H54 (cell line): ENCODE data around the gene GPC5.
A peak's percentile ranks its signal among the peaks of the same experiment; 100 is the strongest.

Experiments
- DNase-seq: peaks from one replicate; pipeline ENCODE4 v3.0.0; 2011; ENCODE audit warnings: low spot score, mixed read lengths; ENCODE audit not compliant: insufficient read length
- FAIRE-seq: peaks from 3 replicates; lab custom pipeline; 2011; peaks lifted over from hg19 to GRCh38; lab: Jason Lieb, UNC
- POLR2A ChIP-seq: IDR thresholded peaks from 2 replicates; pipeline ENCODE4 v1.6.1; 2011; ENCODE audit warnings: low read depth, mild to moderate bottlenecking, low read length

GPC5 gene

GRCh38 chr13:92012787-92013186 lies 614.4 kb downstream of the GPC5 start:
- DNase-seq (no peak), FAIRE-seq (no peak)
- TF ChIP-seq POLR2A, result no peak

DNA sequence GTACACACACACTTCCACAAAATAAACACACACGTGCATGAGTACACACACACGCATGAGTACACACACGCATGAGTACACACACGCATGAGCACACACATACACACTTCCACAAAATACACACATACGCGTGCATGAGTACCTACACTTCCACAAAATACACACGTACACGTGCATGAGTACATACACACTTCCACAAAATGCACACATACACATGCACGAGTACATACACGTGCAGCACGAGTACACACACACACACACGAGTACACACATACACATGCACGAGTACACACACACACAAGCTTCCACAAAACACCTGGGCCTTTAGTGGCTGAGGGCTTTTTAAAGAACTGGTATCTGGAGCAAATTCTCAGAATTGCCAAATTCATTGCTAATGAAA lies 619.3 kb downstream of the GPC5 start:
- no peak for FAIRE-seq
- DNase-seq, result no peak
- no peak for TF ChIP-seq POLR2A

DNA sequence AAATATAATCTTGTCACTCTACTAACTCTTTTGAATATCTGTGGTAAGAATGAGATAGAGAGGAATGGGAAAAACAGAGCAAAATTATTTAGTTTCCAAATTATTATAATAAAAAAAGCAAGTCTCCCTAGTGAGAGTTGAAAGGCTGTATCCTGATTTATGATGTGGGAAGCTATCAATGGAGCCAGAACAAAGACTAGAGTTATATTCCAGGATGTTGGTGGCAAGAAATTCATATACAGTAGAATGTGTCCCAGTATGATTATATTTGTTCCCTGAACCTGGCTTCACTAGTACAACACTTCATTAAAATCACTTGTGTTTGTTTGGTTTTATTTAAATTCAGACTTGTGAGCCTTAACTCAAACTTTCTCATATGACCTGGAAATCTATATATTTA lies 630.3 kb downstream of the GPC5 start:
- no peak for TF ChIP-seq POLR2A

GRCh38 chr13:92029641-92030040 lies 631.2 kb downstream of the GPC5 start:
- DNase-seq (no peak), FAIRE-seq (no peak)
- TF ChIP-seq POLR2A, result no peak

More for the DNA sequence above, 630.3 kb downstream of the GPC5 start:
- DNase-seq (no peak), FAIRE-seq (no peak)

DNA sequence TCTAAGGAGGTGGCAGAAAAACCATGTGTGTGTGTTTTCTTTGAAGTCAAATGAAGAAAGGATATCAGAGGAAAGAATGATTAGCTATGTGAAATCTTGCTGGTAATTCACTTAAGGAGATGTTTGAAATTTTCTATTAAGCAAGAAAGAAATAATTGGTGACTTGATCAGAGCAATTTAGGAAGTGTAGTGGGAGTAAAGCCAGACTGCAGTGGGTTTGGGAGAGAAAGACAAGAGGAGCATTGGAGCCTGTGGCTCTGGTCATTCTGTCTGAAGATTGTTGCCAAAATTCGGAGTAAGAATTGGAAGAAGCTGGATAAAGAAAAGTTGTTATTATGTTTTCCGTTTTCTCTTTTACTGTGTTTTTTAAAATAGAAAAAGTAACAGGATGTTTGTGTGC lies 640.5 kb downstream of the GPC5 start:
- no peak for TF ChIP-seq POLR2A
- DNase-seq (no peak), FAIRE-seq (no peak)

- TF ChIP-seq POLR2A, result no peak
- FAIRE-seq, result no peak
- DNase-seq, result no peak
These were observed 644.1 kb downstream of the GPC5 start for GRCh38 chr13:92042522-92042921.

GRCh38 chr13:92044351-92044750 lies 645.9 kb downstream of the GPC5 start:
- TF ChIP-seq POLR2A, result no peak
- no peak for FAIRE-seq

DNA sequence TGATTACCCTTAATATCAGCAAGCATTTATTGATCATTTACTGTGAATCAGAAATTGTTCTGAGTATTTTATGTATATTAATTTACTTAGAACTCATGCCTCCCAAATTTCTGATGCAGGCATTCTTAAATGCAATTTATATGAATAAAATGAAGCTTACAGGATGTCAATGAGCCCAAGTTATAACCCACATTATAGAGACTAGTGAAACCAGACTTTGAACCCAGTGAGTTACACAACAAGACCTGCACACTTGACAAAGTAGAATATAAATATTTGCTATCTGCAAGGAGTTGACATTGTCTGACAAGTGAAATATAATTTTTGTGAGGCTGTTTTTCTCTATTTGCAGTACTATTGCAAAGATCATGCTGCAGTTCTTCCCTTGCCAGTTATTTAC lies 656.0 kb downstream of the GPC5 start:
- TF ChIP-seq POLR2A, result no peak
- DNase-seq (no peak), FAIRE-seq (no peak)

More at GRCh38 chr13:92044351-92044750, 645.9 kb downstream of the GPC5 start:
- no peak for DNase-seq

- DNase-seq, result no peak
- TF ChIP-seq POLR2A, result no peak
- peak; percentile 76 for FAIRE-seq
These were observed 676.2 kb downstream of the GPC5 start for GRCh38 chr13:92074658-92075057.

- no peak for TF ChIP-seq POLR2A
- FAIRE-seq (no peak), DNase-seq (no peak)
These were observed 699.0 kb downstream of the GPC5 start for GRCh38 chr13:92097337-92097903.

- TF ChIP-seq POLR2A, result no peak
- DNase-seq, result no peak
- no peak for FAIRE-seq
These were observed 703.4 kb downstream of the GPC5 start for GRCh38 chr13:92101801-92102200.

DNA sequence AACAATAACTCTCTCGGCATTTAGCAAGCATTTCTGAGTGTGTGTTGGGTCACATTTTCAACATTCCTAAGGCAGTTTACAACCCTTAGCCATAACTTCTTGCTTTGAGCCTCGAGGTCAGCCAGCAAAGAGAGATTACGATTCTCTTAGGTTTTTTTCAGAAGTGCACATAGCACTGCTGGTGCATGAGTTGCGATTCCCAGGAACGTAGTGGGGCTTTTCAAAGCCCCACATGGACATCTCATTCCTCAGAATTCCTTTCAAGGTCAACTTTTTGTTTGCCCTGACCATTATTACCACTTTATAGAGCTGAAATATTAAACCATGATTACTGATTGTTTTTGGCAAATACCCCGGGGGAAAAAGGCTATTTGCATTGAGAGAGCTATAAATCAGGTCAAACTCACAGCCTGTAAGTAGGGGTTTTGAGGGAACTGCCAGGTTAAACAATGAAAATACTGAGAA lies 705.3 kb downstream of the GPC5 start:
- DNase-seq (no peak), FAIRE-seq (no peak)
- no peak for TF ChIP-seq POLR2A

DNA sequence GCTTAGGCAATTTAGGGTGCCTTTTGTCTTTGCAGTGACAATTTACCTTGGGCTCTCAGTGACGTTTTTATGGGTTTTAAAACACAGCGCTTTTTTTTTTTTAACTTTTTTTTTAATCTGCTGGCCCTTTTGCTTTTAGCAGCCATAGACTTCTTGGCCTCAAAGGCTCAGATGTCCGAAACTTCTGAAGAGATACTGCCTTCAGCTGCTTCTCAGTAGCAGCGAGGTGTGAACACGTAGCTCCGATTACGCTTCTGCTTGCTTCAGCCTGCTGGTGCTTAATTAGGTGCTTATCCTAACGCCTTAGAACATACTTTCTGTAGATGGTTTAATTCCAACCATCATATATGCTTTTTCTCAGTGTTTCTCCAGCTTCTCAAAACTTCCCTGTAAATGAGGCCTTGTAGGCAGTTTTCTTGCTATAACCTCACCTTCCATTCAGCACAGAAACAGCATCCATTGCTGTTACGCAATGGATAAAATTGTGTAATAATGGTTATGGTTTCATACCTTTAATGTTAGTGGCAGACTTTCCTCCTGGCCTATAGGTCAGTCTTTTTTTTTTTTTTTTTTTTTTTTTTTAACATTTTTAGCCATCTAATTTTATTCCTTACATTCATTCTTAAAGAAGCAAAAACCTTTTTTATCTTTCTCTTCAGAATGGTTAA lies 723.9 kb downstream of the GPC5 start:
- DNase-seq (no peak), FAIRE-seq (no peak)
- no peak for TF ChIP-seq POLR2A

DNA sequence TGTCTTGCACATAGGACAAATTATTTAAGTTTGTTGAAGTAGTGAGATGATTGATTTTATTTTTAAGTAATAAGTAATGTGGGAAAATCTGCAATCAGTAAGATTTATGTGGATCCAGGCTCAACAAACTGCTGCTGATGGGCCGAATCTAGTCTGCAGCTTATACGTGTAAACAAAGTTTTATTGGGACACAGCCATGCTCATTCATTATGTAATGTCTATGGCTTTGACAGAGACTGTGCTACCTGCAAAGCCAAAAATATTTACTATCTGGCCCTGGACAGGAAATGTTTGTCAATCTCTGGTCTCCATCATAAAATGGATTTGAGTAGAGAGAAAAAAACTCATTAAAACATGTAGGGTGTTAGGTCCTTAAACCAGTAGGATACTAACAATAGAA lies 728.0 kb downstream of the GPC5 start:
- FAIRE-seq (no peak), DNase-seq (no peak)
- no peak for TF ChIP-seq POLR2A

DNA sequence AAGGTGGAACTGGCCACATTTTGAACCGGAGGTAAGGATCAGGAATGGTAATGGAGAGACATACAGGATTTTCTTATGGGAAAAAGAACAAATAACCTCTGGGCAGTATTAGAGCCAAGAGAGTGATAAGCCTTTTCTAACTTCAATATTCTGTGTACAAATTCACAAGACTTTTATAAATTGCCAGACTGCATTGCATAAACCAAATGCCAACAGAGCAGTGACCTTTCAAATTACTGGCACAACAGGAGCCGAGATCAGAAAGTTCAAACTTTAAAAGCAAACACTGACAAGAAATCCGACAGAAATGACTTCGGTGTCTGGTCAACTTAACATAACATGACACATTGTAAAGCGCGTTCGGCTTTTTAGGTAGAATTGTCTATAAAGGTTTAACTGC lies 737.1 kb downstream of the GPC5 start:
- FAIRE-seq (no peak), DNase-seq (no peak)
- no peak for TF ChIP-seq POLR2A
